ENCODE results near the gene SMAD2. TPM values are rescaled to one million over a fixed set of nuclear protein-coding genes. Genes with fewer than 3 reads are reported as not detected.

Gene SMAD2
- total and polyA plus RNA-seq, 9 of the 15 experiments (the other 6 are each of a cell fraction or from before 2014, with no cell fraction given) = 9.2 to 49.6 (median 33.7) TPM

- TF ChIP-seq CHD7 (IDR thresholded peaks at IDR 0.05; ENCODE audit: low read depth, low read length) = no peak
- no peak for TF ChIP-seq NR3C1 (CRISPR knock-in tag; IDR thresholded peaks at IDR 0.05)
Observed at GRCh38 chr18:47830772-47831171, 99.7 kb downstream of the SMAD2 start (continued).
